BJ (cell line): ENCODE data around the gene DDR1. TPM values are rescaled to one million over a fixed set of nuclear protein-coding genes. Genes with fewer than 3 reads are reported as not detected.
"Not testable (repeated sequence)": the region's sequence is repeated elsewhere in the genome, so short reads cannot be mapped to it uniquely, and the experiment has no call there.

Source experiments
- CTCF ChIA-PET: fragments of 350-600 bp; formaldehyde crosslinking; extraction: SDS; loops from one replicate; lab custom pipeline; 2021; ENCODE audit warnings: antibody characterized with exemption, inconsistent platforms; lab: Yijun Ruan, JAX
- POLR2A ChIA-PET: fragments of 300-600 bp; sonication (Branson Sonifier 250); formaldehyde crosslinking; extraction: SDS; loops from one replicate; lab custom pipeline; 2021; ENCODE audit warnings: antibody characterized with exemption; lab: Charles Lee
- DNase-seq: peaks from one replicate; pipeline ENCODE4 v3.0.0-alpha.2; 2011; ENCODE audit warnings: low read depth
- H3K27me3 ChIP-seq: 2 replicates; pipeline ENCODE4 v1.6.0; 2011; ENCODE audit warnings: low read length; ENCODE audit not compliant: control insufficient read depth, insufficient read depth
- H3K36me3 ChIP-seq: 2 replicates; pipeline ENCODE4 v1.5.1; 2011; ENCODE audit warnings: low read length; ENCODE audit not compliant: control insufficient read depth, insufficient read depth
- H3K4me3 ChIP-seq: 2 replicates; pipeline ENCODE4 v1.5.1; 2011; ENCODE audit warnings: low read depth, mild to moderate bottlenecking, control low read depth, low read length
- CTCF ChIP-seq: IDR thresholded peaks from 2 replicates; pipeline ENCODE4 v1.5.1; 2011; ENCODE audit warnings: low read depth, mild to moderate bottlenecking, control low read depth, inconsistent platforms, low read length, moderate library complexity; ENCODE audit not compliant: insufficient read depth
- polyA plus RNA-seq: library from polyadenylated mRNA; depleted of rRNA; stranded (reverse); fragments of >200 nt; gene quantifications from 2 replicates; pipeline ENCODE4 v1.2.3, GENCODE V29; 2011

DDR1 gene
- polyA plus RNA-seq, 1 experiment: 17.0 TPM

DNA sequence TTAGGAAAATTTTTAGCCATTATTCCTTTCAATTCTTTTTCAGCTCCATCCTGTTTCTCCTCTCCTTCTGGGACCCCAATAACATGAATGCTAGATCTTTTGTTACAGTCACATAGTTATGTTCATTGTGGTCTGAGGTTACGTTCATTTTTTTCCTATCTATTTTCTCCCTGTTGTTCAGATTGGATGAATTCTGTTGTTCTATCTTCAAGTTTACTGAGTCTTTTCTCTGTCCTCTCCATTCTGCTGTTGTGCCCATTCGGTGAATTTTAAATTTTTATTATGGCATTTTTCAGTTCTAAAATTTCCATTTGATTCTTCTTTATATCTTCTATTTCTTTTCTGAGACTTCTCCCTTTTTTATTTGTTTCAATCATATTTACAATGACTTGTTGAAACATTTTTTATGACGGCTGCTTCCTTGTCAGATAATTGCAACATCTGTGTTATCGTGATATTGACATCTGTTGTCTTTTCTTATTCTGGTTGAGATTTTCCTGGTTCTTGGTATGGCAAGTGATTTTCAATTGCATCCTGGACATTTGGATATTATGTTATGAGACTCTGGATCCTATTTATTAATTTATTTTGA lies 12.6 kb upstream of the DDR1 start:
- DNase-seq: no peak
- no peak for TF ChIP-seq CTCF
- POLR2A ChIA-PET: no interaction called here
- CTCF ChIA-PET: no interaction called here
- Histone ChIP-seq H3K27me3 (no peaks in the 10 kb centered on the region), H3K4me3 (no peak overlapping the region), H3K36me3 (no peaks in the 10 kb centered on the region)

GRCh38 chr6:30873137-30873640 lies 11.1 kb upstream of the DDR1 start:
- no peak for TF ChIP-seq CTCF
- no peaks in the 10 kb centered on the region for H3K27me3 ChIP-seq
- POLR2A ChIA-PET: no interaction called here
- no peaks in the 10 kb centered on the region for H3K36me3 ChIP-seq
- no peak overlapping the region for H3K4me3 ChIP-seq
- no peak for DNase-seq
- CTCF ChIA-PET: interaction anchor here (0.7 to 1.5 kb wide), 3 partner anchors 8 to 200 kb away, joined by 3 to 4 read pairs (median 3); no protein-coding TSS in a partner anchor

GRCh38 chr6:30873795-30874194 lies 10.5 kb upstream of the DDR1 start:
- DNase-seq, H3K36me3 ChIP-seq, POLR2A ChIA-PET, H3K4me3 ChIP-seq, H3K27me3 ChIP-seq: not testable (repeated sequence)
- CTCF ChIA-PET: interaction anchor here (0.7 to 1.5 kb wide), 2 partner anchors 17 to 45 kb away, joined by 3 to 4 read pairs; no protein-coding TSS in a partner anchor

DNA sequence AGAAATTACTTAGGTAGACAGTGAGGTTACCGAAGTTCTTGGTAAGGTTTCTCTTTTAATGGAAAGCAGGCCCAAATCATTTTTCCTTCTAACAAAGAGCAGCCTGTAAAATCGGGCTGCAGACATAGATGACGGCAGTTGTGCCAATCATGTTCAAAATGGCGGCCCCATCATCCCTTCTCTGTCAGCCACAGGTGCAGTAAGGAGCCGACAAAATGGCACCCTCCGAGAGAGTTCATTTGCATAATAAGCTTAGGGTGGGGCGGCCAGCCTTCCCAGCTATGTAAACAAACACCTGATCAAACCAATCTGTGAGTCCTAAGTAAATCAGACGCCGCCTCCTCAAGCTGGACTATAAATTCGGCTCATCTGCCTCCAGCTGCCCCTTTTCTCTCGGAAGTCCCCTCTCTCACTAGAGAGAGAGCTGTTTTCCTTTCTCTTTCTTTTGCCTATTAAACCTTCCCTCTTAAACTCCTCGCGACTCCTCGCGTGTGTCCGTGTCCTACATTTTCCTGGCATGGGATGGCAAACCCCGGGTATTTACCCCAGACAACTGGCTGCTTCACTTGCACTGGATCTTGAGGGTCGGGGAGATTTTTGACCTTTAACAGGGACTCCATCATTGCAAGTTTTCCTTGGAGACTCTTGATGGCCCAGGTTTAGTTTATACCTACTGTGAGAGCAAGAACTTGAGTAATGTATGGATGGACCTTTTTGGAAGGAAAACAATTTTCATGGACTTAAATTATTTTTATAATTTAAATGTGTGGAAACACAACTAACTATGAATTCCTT lies 8.9 kb upstream of the DDR1 start:
- CTCF ChIA-PET: interaction anchor here (5.3 to 12.0 kb wide), 2 partner anchors 31 to 50 kb away, joined by 26 to 274 read pairs; no protein-coding TSS in a partner anchor
- TF ChIP-seq CTCF: no peak
- no peaks in the 10 kb centered on the region for H3K36me3 ChIP-seq
- H3K27me3 ChIP-seq: no peaks in the 10 kb centered on the region
- no peak for DNase-seq
- POLR2A ChIA-PET: no interaction called here
- H3K4me3 ChIP-seq: no peak overlapping the region

GRCh38 chr6:30876039-30876730 lies 8.1 kb upstream of the DDR1 start:
- CTCF ChIA-PET: interaction anchor here (0.6 to 12.0 kb wide), 10 partner anchors 8 to 197 kb away, joined by 3 to 274 read pairs (median 6); partner anchors contain the start of gene VARS2

More at GRCh38 chr6:30876039-30876730, 8.1 kb upstream of the DDR1 start:
- no peak overlapping the region for H3K4me3 ChIP-seq
- POLR2A ChIA-PET: no interaction called here
- H3K27me3 ChIP-seq: no peaks in the 10 kb centered on the region
- TF ChIP-seq CTCF: no peak
- DNase-seq: no peak
- H3K36me3 ChIP-seq: no peaks in the 10 kb centered on the region
